K562 (cell line): ENCODE measurements around the gene RPS8. TPM values are rescaled to one million over a fixed set of nuclear protein-coding genes. Genes with fewer than 3 reads are reported as not detected.
A peak's percentile ranks its signal among the peaks of the same experiment; 100 is the strongest.

Source experiments
- ATAC-seq: fragments of 200-7000 bp; cut with Tn5 transposase; 3 replicates; pipeline ENCODE4 v1.9.1; 2020; ENCODE audit warnings: moderate library complexity
- BruUV-seq: library from RNA; stranded (reverse); fragments of 400-500 nt; replicated peaks from 2 replicates; lab custom pipeline; 2021; lab: Mats Ljungman, UMichigan
- CTCF ChIA-PET: fragments of 300-600 bp; formaldehyde crosslinking; extraction: SDS; loops from one replicate; lab custom pipeline; 2021; ENCODE audit warnings: low intra/inter-chr PET ratio; lab: Yijun Ruan, JAX
- POLR2A ChIA-PET: fragments of 300-600, 350-650 bp; sonication (Branson Sonifier 250); formaldehyde crosslinking; extraction: SDS; loops from one replicate; lab custom pipeline; 2021; ENCODE audit warnings: antibody characterized with exemption, inconsistent platforms; lab: Yijun Ruan, JAX
- DNase-seq, 4 experiments: peaks; one replicate each; pipeline versions ENCODE4 v3.0.0 to v3.0.0-alpha.2; 2011 to 2018; ENCODE audit warnings: low spot score in 3 of 4, mixed read lengths in 3 of 4; ENCODE audit errors: extremely low read depth in 1 of 4
- FAIRE-seq: peaks from 2 replicates; lab custom pipeline; 2011; peaks lifted over from hg19 to GRCh38; lab: Jason Lieb, UNC
- H2AFZ ChIP-seq: 2 replicates; pipeline ENCODE4 v1.6.0; 2011; ENCODE audit warnings: low read depth, low read length, control low read depth, inconsistent platforms
- H3K27ac ChIP-seq: fragments of 200-600 bp; 3 replicates; pipeline ENCODE4 v1.8.0; 2011; ENCODE audit warnings: low read depth, mild to moderate bottlenecking, control low read depth, inconsistent platforms, low read length, moderate library complexity, mixed read lengths; ENCODE audit errors: extremely low read depth
- H3K27me3 ChIP-seq, 2 experiments: fragments of 300-600 bp in 1 of 2; 2 replicates in 1 of 2; 3 replicates in 1 of 2; pipeline versions ENCODE4 v1.6.0 to v1.8.0; 2011; ENCODE audit warnings: inconsistent platforms in 2 of 2, low read length in 2 of 2, mild to moderate bottlenecking in 1 of 2, mixed read lengths in 1 of 2, moderate library complexity in 1 of 2; ENCODE audit not compliant: control insufficient read depth in 2 of 2, insufficient read depth in 2 of 2
- H3K36me3 ChIP-seq: fragments of 300-600 bp; 3 replicates; pipeline ENCODE4 v1.8.0; 2011; ENCODE audit warnings: mild to moderate bottlenecking, low read length, inconsistent platforms; ENCODE audit not compliant: control insufficient read depth, insufficient read depth
- H3K4me1 ChIP-seq, 2 experiments: fragments of 200-600 bp in 1 of 2; replicated peaks in 1 of 2; 2 replicates in 1 of 2; 3 replicates in 1 of 2; pipeline versions ENCODE4 v1.5.1 to v1.8.0; 2011; ENCODE audit warnings: inconsistent platforms in 2 of 2, low read length in 2 of 2, mild to moderate bottlenecking in 1 of 2, mixed read lengths in 1 of 2, moderate library complexity in 1 of 2; ENCODE audit not compliant: control insufficient read depth in 2 of 2, insufficient read depth in 2 of 2
- H3K4me2 ChIP-seq: 2 replicates; pipeline ENCODE4 v1.6.1; 2011; ENCODE audit warnings: low read length, control low read depth, inconsistent platforms, mixed read lengths; ENCODE audit not compliant: insufficient read depth
- H3K4me3 ChIP-seq: fragments of 200-600 bp; sonication (generic), shearing (Covaris generic); 2 replicates; pipeline ENCODE4 v1.5.1; 2016; ENCODE audit warnings: control low read depth, inconsistent platforms
- H3K79me2 ChIP-seq: fragments of 200-600 bp; 3 replicates; pipeline ENCODE4 v1.8.0; 2011; ENCODE audit warnings: low read length, inconsistent platforms; ENCODE audit not compliant: control insufficient read depth, insufficient read depth
- H3K9ac ChIP-seq, 2 experiments: 2 replicates each; pipeline versions ENCODE4 v1.6.0 to v1.6.1; 2011; ENCODE audit warnings: low read depth in 2 of 2, low read length in 2 of 2, control low read depth in 1 of 2, inconsistent platforms in 1 of 2, mild to moderate bottlenecking in 1 of 2, mixed read lengths in 1 of 2; ENCODE audit not compliant: insufficient read depth in 1 of 2
- H3K9me1 ChIP-seq: one replicate; pipeline ENCODE4 v1.6.0; 2011; ENCODE audit warnings: inconsistent platforms, mild to moderate bottlenecking, low read length, moderate library complexity; ENCODE audit not compliant: control insufficient read depth, insufficient read depth
- H3K9me3 ChIP-seq: replicated peaks from 2 replicates; pipeline ENCODE4 v1.5.1; 2011; ENCODE audit warnings: low read depth, low read length, inconsistent platforms; ENCODE audit not compliant: control insufficient read depth, insufficient read depth
- H4K20me1 ChIP-seq: replicated peaks from 2 replicates; pipeline ENCODE4 v1.6.1; 2011; ENCODE audit warnings: low read length, inconsistent platforms, mixed read lengths; ENCODE audit not compliant: control insufficient read depth, insufficient read depth
- CBFB ChIP-seq: sonication (generic); formaldehyde crosslinking; IDR thresholded peaks from 2 replicates; pipeline ENCODE4 v1.4.0; 2020; ENCODE audit warnings: mild to moderate bottlenecking, missing genetic modification reagents
- CBX5 ChIP-seq: IDR thresholded peaks from 2 replicates; pipeline ENCODE4 v1.6.1; 2014; ENCODE audit warnings: low read depth, borderline replicate concordance
- HNRNPK ChIP-seq: fragments of 200-400 bp; formaldehyde crosslinking; IDR thresholded peaks from one replicate; pipeline ENCODE4 v1.6.1; 2018; ENCODE audit warnings: mild to moderate bottlenecking, low read depth, low read length; ENCODE audit not compliant: poor library complexity, severe bottlenecking
- MAFG ChIP-seq: fragments of 450-650 bp; conservative IDR thresholded peaks from 2 replicates; pipeline ENCODE4 v1.6.1; 2016; ENCODE audit warnings: missing genetic modification characterization, missing compliant biosample characterization
- MAFK ChIP-seq: IDR thresholded peaks from 2 replicates; pipeline ENCODE4 v1.6.1; 2011; ENCODE audit warnings: low read length, improper control_type of control experiment
- NFE2L1 ChIP-seq: fragments of 450-650 bp; IDR thresholded peaks from 2 replicates; pipeline ENCODE4 v1.6.1; 2016; ENCODE audit warnings: missing genetic modification characterization, low read depth, mild to moderate bottlenecking, missing compliant biosample characterization, moderate library complexity, borderline replicate concordance
- PHB ChIP-seq: fragments of 250-450 bp; sonication (Bioruptor Pico); IDR thresholded peaks from 2 replicates; pipeline ENCODE4 v1.5.0; 2021
- RBFOX2 ChIP-seq: fragments of 200-400 bp; formaldehyde crosslinking; IDR thresholded peaks from 2 replicates; pipeline ENCODE4 v1.6.1; 2017; ENCODE audit warnings: low read depth, mild to moderate bottlenecking, low read length, moderate library complexity
- SMAD3 ChIP-seq: fragments of 450-650 bp; formaldehyde crosslinking; conservative IDR thresholded peaks from 2 replicates; pipeline ENCODE4 v1.4.0; 2020; ENCODE audit warnings: mild to moderate bottlenecking
- ZNF431 ChIP-seq: sonication (generic); formaldehyde crosslinking; IDR thresholded peaks from 2 replicates; pipeline ENCODE4 v1.8.0; 2022; ENCODE audit warnings: mild to moderate bottlenecking, missing genetic modification reagents
- ZNF830 ChIP-seq: fragments of 250-450 bp; sonication (Bioruptor Pico); IDR thresholded peaks from 2 replicates; pipeline ENCODE4 v1.5.0; 2021; ENCODE audit warnings: mild to moderate bottlenecking
- WGBS: fragments of 100-300 bp; shearing (Covaris generic); methylation state at CpG from one replicate; pipeline ENCODE4 v1.1.6; 2016; ENCODE audit warnings: low coverage, mixed read lengths; ENCODE audit not compliant: insufficient coverage; ENCODE audit errors: missing lambda C conversion rate; 5-methylcytosine and 5-hydroxymethylcytosine counted together
- in situ Hi-C: fragments of 300-500 bp; cut with MboI; formaldehyde crosslinking; loops from 4 replicates; pipeline ENCODE4 v1.15.0; 2018; ENCODE audit warnings: inconsistent platforms, mixed read lengths
- intact Hi-C: fragments of 100-400 bp; cut with micrococcal nuclease; formaldehyde crosslinking; loops from 2 replicates; pipeline ENCODE4 v1.14.2; 2022
- polyA plus RNA-seq, 8 experiments: library from polyadenylated mRNA; depleted of rRNA in 4 of 8; stranded (reverse) in 5 of 8; unstranded in 3 of 8; fragments of >200 nt; fragmentation: Nextera tagmentation in 2 of 8; fragmentation: Illumina TruSeq in 1 of 8; extraction: Ambion mirVana in 2 of 8; extraction: Trizol in 1 of 8; gene quantifications; 2 replicates each; pipeline versions ENCODE4 v1.2.1 to v1.2.3, GENCODE V29; 2011 to 2014; ENCODE audit warnings: inconsistent platforms in 1 of 8, missing spikeins in 1 of 8
- total RNA-seq, 7 experiments: library from RNA; depleted of rRNA in 6 of 7; stranded (reverse); fragments of >200 nt in 6 of 7; fragmentation: Illumina TruSeq in 2 of 7; extraction: Trizol in 2 of 7; gene quantifications; 2 replicates each; pipeline versions ENCODE4 v1.2.1 to v1.2.3, GENCODE V29; 2011 to 2021; ENCODE audit warnings: low replicate concordance in 1 of 7
- TF ChIP-seq, protein P1 (sequence below): fragments of 250-450 bp; sonication (Bioruptor Pico); IDR thresholded peaks from 2 replicates; pipeline ENCODE4 v1.5.0; 2021
- TF ChIP-seq, protein P2 (sequence below): sonication (generic); formaldehyde crosslinking; IDR thresholded peaks from 2 replicates; pipeline ENCODE4 v1.8.1; 2023; ENCODE audit warnings: mild to moderate bottlenecking, missing genetic modification reagents, moderate library complexity
- TF ChIP-seq, protein P3 (sequence below), 2 experiments: fragments of 450-650 bp in 1 of 2; sonication (generic) in 1 of 2; formaldehyde crosslinking; conservative IDR thresholded peaks; 2 replicates each; pipeline versions ENCODE4 v1.4.0 to v1.8.1; 2020 to 2022; ENCODE audit warnings: mild to moderate bottlenecking in 1 of 2, missing genetic modification reagents in 1 of 2
- TF ChIP-seq, protein P4 (sequence below): fragments of 450-650 bp; formaldehyde crosslinking; IDR thresholded peaks from 2 replicates; pipeline ENCODE4 v1.4.0; 2020; ENCODE audit warnings: mild to moderate bottlenecking, moderate library complexity
- TF ChIP-seq, protein P5 (sequence below): fragments of 450-650 bp; IDR thresholded peaks from one replicate; pipeline ENCODE4 v1.6.1; 2018; ENCODE audit warnings: mild to moderate bottlenecking, moderate library complexity; ENCODE audit not compliant: partially characterized antibody

Gene RPS8
- total and polyA plus RNA-seq, 9 of the 15 experiments (the other 6 are each of a cell fraction or from before 2014, with no cell fraction given): 2,431 to 4,168 (median 3,109) TPM

DNA sequence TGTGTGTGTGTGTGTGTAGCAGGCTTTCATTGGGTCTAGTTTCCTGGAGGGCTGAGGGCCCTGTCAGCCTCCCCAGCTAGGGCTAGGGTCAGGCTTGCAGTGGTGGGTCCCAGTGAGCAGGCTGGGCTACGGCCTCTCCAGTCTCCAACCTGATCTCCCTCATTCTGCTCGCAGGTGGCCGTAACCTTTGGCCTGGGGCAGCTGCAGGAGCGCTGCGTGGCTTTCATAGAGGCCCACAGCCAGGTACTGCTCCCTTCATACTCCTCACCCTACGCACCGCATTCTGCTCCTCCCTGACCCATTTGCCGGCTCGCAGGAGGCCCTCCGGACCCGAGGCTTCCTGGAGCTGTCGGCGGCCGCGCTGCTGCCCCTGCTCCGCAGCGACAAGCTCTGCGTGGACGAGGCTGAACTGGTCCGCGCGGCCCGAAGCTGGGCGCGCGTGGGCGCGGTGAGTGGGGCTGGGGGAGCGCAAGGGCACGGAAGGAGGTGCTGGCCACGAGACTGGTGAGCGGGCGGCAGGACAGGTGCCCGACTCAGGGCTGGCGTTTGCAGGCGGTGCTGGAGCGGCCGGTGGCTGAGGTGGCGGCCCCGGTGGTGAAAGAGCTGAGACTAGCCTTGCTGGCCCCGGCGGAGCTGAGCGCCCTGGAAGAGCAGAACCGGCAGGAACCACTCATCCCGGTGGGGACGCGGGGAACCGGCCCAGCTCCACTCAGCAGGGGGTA is 37.6 kb downstream of the RPS8 start:
- in situ Hi-C loops (no loop called here), intact Hi-C loops (no loop called here)
- Histone ChIP-seq H4K20me1 (no peaks in the 10 kb centered on the region), H3K9me1 (peaks cover 6% of the 10 kb centered on the region), H2AFZ (no peak overlapping the region), H3K27ac (no peak overlapping the region), H3K9ac (peak overlapping the region in 1 of 2 experiments; percentile 64; a peak in 2 of 4 replicates), H3K4me3 (no peak overlapping the region), H3K4me1 (peaks cover 40 to 45% of the 10 kb centered on the region in 2 experiments), H3K27me3 (no peaks in the 10 kb centered on the region), H3K79me2 (peaks cover 13% of the 10 kb centered on the region; the same call in 1 of the 3 replicates), H3K36me3 (no peaks in the 10 kb centered on the region), H3K9me3 (no peaks in the 10 kb centered on the region; the same call in 1 of the 2 replicates), H3K4me2 (no peak overlapping the region)
- CTCF ChIA-PET: no interaction called here
- FAIRE-seq (no peak), ATAC-seq (no peak), DNase-seq (no peak)
- no TSS peak for BruUV-seq
- POLR2A ChIA-PET: interaction anchor here (0.6 to 16.9 kb wide), 8 partner anchors 6 to 91 kb away, joined by 3 to 594 read pairs (median 4); partner anchors contain the start of gene RPS8
- 90% methylated on average over 42 of the region's 48 CpGs for WGBS
- TF ChIP-seq PHB (CRISPR knock-in tag) (no peak), HNRNPK (no peak), SMAD3 (CRISPR knock-in tag) (no peak), CBFB (CRISPR knock-in tag) (no peak), ZNF830 (no peak), RBFOX2 (peak; percentile 42), MAFK (no peak), ZNF431 (CRISPR knock-in tag) (no peak), CBX5 (no peak), MAFG (tag) (no peak), NFE2L1 (tag) (no peak)
- TF ChIP-seq, protein P1, sequence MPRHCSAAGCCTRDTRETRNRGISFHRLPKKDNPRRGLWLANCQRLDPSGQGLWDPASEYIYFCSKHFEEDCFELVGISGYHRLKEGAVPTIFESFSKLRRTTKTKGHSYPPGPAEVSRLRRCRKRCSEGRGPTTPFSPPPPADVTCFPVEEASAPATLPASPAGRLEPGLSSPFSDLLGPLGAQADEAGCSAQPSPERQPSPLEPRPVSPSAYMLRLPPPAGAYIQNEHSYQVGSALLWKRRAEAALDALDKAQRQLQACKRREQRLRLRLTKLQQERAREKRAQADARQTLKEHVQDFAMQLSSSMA (CRISPR knock-in tag): no peak
- TF ChIP-seq, protein P2, sequence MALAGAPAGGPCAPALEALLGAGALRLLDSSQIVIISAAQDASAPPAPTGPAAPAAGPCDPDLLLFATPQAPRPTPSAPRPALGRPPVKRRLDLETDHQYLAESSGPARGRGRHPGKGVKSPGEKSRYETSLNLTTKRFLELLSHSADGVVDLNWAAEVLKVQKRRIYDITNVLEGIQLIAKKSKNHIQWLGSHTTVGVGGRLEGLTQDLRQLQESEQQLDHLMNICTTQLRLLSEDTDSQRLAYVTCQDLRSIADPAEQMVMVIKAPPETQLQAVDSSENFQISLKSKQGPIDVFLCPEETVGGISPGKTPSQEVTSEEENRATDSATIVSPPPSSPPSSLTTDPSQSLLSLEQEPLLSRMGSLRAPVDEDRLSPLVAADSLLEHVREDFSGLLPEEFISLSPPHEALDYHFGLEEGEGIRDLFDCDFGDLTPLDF (CRISPR knock-in tag): no peak
- TF ChIP-seq, protein P3, sequence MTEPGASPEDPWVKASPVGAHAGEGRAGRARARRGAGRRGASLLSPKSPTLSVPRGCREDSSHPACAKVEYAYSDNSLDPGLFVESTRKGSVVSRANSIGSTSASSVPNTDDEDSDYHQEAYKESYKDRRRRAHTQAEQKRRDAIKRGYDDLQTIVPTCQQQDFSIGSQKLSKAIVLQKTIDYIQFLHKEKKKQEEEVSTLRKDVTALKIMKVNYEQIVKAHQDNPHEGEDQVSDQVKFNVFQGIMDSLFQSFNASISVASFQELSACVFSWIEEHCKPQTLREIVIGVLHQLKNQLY (CRISPR knock-in tag; conservative IDR thresholded peaks at IDR 0.05): no peak
- TF ChIP-seq, protein P4, sequence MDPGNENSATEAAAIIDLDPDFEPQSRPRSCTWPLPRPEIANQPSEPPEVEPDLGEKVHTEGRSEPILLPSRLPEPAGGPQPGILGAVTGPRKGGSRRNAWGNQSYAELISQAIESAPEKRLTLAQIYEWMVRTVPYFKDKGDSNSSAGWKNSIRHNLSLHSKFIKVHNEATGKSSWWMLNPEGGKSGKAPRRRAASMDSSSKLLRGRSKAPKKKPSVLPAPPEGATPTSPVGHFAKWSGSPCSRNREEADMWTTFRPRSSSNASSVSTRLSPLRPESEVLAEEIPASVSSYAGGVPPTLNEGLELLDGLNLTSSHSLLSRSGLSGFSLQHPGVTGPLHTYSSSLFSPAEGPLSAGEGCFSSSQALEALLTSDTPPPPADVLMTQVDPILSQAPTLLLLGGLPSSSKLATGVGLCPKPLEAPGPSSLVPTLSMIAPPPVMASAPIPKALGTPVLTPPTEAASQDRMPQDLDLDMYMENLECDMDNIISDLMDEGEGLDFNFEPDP (CRISPR knock-in tag): no peak
- TF ChIP-seq, protein P5, sequence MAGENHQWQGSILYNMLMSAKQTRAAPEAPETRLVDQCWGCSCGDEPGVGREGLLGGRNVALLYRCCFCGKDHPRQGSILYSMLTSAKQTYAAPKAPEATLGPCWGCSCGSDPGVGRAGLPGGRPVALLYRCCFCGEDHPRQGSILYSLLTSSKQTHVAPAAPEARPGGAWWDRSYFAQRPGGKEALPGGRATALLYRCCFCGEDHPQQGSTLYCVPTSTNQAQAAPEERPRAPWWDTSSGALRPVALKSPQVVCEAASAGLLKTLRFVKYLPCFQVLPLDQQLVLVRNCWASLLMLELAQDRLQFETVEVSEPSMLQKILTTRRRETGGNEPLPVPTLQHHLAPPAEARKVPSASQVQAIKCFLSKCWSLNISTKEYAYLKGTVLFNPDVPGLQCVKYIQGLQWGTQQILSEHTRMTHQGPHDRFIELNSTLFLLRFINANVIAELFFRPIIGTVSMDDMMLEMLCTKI: no peak
